ENCODE results near the gene NQO2.
A peak's percentile ranks its signal among the peaks of the same experiment; 100 is the strongest.
"Not testable (repeated sequence)": the region's sequence is repeated elsewhere in the genome, so short reads cannot be mapped to it uniquely, and the experiment has no call there.

NQO2 gene

DNA sequence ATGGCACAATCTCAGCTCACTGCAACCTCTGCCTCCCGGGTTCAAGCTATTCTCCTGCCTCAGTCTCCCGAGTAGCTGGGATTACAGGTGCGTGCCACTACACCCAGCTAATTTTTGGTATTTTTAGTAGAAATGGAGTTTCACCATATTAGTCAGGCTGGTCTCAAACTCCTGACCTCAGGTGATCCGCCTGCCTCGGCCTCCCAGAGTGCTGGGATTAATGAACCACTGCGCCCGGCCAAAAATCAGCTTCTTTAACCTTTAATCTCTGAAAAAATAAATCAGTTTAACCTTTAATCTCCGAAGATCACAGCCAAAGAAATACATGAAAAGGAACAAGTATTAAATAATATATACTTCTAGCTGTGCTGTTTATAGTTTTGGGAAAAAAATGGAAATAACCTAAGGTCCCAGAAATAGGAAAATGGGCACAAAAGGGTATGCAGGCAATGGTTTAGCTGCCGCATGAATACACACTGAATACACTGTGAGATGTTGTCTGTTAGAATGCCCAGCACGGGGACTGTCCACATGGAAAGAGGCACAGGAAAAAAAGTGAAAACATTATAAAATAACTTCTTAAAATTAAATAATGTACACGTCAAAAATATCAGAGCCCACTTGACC is 1.6 kb downstream of the NQO2 start:
- TF ChIP-seq, protein P1, sequence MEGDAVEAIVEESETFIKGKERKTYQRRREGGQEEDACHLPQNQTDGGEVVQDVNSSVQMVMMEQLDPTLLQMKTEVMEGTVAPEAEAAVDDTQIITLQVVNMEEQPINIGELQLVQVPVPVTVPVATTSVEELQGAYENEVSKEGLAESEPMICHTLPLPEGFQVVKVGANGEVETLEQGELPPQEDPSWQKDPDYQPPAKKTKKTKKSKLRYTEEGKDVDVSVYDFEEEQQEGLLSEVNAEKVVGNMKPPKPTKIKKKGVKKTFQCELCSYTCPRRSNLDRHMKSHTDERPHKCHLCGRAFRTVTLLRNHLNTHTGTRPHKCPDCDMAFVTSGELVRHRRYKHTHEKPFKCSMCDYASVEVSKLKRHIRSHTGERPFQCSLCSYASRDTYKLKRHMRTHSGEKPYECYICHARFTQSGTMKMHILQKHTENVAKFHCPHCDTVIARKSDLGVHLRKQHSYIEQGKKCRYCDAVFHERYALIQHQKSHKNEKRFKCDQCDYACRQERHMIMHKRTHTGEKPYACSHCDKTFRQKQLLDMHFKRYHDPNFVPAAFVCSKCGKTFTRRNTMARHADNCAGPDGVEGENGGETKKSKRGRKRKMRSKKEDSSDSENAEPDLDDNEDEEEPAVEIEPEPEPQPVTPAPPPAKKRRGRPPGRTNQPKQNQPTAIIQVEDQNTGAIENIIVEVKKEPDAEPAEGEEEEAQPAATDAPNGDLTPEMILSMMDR (IDR thresholded peaks at IDR 0.05; ENCODE audit: low read depth, low read length) = no peak
- no peak overlapping the region for H3K4me3 ChIP-seq (ENCODE audit: low read depth, low read length)

DNA sequence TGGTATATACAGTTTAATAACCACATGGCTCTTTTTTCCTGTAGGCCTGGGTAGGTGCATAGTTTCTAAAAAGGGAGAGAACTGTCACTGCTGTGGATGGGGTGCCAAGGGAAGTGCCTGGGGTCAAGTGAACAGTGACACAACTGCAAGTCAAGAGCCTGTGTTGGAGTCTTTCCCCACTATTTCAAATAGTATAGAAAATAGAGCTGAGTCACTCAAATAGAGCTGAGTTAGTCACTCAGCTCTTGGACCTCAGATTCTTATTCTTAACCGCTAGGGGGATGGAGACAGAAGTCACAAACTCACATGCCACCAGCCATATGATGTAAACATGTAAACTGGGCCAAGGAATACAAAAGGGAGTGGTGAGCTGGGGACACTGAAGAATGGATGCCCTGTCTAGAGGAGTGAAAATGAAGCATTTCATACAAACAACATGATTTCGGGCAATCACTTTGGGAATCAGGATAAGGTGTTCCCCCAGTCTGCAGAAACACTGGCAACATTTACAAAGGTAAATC is 2.1 kb downstream of the NQO2 start:
- no peak overlapping the region for H3K4me3 ChIP-seq (ENCODE audit: low read depth, low read length)
- TF ChIP-seq, protein P1 (IDR thresholded peaks at IDR 0.05; ENCODE audit: low read depth, low read length) = peak; percentile 52; the same call in 1 of the 2 replicates

DNA sequence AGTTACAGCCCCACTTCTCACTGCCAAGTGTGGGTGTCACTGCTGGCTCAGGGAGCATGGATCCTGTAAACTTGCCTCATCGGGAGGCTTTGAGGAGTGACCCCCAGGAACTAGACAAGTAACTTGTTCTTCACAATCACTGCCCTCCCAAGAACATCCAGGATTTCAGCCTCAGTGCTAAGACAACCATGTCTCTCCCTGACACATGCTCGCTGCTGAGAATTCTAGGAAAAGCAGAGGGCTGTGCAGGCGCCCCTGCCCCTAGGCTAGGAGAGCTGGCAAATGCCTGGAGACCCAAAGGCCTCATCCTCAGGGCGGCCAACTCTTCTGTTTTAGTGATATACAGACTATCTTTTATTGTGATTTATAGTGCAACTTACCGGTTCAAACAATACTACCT is 3.5 kb downstream of the NQO2 start:
- H3K4me3 ChIP-seq (ENCODE audit: low read depth, low read length) = not testable (repeated sequence)

DNA sequence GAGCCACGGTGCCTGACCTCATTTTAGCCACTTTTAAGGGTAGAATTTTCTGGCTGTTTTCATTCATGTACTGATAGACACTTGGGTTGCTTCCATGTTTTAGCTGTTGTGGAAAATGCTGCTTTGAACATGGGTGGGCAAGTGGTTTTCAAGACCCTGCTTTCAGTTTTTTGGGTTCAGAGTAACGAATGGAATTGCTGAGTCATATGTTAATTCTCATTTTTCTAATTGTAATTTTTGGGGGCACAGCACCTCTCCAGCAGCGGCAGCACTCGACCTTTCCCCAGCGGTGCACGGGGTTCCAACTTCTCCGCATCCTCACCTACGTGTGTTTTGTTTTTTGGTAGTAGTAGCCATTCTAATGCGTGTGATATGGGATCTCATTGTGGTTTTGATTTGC is 5.4 kb downstream of the NQO2 start:
- TF ChIP-seq, protein P1 (IDR thresholded peaks at IDR 0.05; ENCODE audit: low read depth, low read length) = no peak
- no peak overlapping the region for H3K4me3 ChIP-seq (ENCODE audit: low read depth, low read length)

DNA sequence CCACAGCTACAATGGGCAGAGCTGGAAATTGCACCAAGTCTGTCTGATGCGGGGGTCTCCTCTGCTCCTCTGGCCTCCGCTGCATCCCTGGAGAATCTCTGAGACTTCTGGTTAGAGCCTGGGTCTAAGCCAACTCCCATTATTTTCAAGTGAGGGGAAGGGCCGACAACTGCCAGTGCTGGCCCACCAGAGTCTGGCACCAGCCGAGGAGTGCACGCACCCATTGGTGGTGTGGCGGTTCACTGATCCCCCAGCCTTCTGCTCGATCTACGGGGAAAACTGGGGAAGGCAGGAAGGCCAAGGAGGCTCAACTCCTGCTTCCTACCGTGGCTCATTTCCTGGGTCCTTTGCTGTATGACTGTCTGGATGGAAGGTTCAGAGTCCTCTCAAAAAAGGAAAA is 6.2 kb downstream of the NQO2 start:
- TF ChIP-seq, protein P1 (IDR thresholded peaks at IDR 0.05; ENCODE audit: low read depth, low read length) = no peak
- no peak overlapping the region for H3K4me3 ChIP-seq (ENCODE audit: low read depth, low read length)

DNA sequence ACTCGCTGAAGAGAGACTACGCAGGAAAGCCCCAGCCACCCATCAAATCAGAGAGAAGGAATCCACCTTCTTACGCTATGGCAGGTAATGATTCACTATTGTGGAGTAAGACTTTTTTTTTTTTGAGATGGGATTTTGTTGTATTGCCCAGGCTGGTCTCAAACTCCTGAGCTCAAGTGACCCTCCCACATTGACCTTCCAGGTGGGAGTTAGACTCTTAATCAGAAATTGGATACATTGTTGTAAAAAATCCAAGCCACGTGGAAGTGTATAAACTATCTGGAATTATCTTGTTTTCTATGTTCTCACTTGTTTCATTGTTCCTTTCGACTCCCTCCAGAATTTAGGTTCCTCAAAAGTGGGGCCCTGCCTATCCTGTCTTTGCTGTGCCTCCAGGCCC is 6.8 kb downstream of the NQO2 start:
- no peak overlapping the region for H3K4me3 ChIP-seq (ENCODE audit: low read depth, low read length)
- TF ChIP-seq, protein P1 (IDR thresholded peaks at IDR 0.05; ENCODE audit: low read depth, low read length) = no peak

DNA sequence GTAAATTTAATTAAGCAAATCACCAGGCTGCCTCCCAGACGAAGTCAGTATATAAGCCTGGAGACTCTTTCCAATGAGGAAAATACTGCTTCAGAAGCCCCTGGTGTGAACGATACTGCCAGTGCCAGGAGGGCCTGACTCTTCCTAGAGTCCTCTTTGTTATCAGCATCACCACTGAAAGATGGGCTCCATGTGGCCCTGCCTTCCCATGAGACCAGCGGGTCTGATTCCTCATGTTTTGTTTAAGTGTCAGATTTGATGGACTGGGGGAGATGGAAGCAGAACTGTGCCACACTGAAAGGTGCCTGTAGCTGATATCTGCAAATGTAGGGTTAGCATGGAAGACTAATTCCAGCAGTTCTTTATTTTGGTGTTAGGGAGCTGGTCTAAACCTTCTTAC is 7.9 kb downstream of the NQO2 start:
- no peak overlapping the region for H3K4me3 ChIP-seq (ENCODE audit: low read depth, low read length)
- TF ChIP-seq, protein P1 (IDR thresholded peaks at IDR 0.05; ENCODE audit: low read depth, low read length) = no peak

DNA sequence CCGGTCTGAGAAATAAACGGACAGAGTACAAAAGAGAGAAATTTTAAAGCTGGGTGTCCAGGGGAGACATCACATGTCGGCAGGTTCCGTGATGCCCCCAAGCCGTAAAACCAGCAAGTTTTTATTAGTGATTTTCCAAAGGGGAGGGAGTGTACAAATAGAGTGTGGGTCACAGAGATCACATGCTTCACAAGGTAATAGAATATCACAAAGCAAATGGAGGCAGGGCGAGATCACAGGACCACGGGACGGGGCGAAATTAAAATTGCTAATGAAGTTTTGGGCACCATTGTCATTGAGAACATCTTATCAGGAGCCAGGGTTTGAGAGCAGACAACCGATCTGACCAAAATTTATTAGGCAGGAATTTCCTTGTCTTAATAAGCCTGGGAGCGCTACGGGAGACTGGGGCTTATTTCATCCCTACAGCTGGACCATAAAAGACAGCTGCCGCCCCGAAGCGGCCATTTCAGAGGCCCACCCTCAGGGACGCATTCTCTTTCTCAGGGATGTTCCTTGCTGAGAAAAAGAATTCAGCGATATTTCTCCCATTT is 9.1 kb downstream of the NQO2 start:
- not testable (repeated sequence) for H3K4me3 ChIP-seq (ENCODE audit: low read depth, low read length)

Measured in WI38 (cell line).